K562 (cell line): ENCODE results near the gene GAK. TPM values are rescaled to one million over a fixed set of nuclear protein-coding genes. Genes with fewer than 3 reads are reported as not detected.

Experiments used
- ARNT ChIP-seq, 2 experiments: fragments of 450-650 bp; IDR thresholded peaks; 2 replicates each; pipeline ENCODE4 v1.6.1; 2016; ENCODE audit warnings: mild to moderate bottlenecking in 1 of 2
- ATF7 ChIP-seq: fragments of 450-650 bp; IDR thresholded peaks from 2 replicates; pipeline ENCODE4 v1.7.1; 2014; ENCODE audit warnings: mild to moderate bottlenecking, moderate library complexity
- CTBP1 ChIP-seq: fragments of 450-650 bp; IDR thresholded peaks from 2 replicates; pipeline ENCODE4 v1.6.1; 2016; ENCODE audit warnings: borderline replicate concordance
- MAFG ChIP-seq: fragments of 450-650 bp; conservative IDR thresholded peaks from 2 replicates; pipeline ENCODE4 v1.6.1; 2016; ENCODE audit warnings: missing genetic modification characterization, missing compliant biosample characterization
- MAFK ChIP-seq: IDR thresholded peaks from 2 replicates; pipeline ENCODE4 v1.6.1; 2011; ENCODE audit warnings: low read length, improper control_type of control experiment
- MTA3 ChIP-seq: fragments of 450-650 bp; formaldehyde crosslinking; IDR thresholded peaks from 2 replicates; pipeline ENCODE4 v1.6.1; 2017; ENCODE audit warnings: mild to moderate bottlenecking, borderline replicate concordance
- PHF8 ChIP-seq: fragments of 200-600 bp; sonication (generic); IDR thresholded peaks from 2 replicates; pipeline ENCODE4 v1.6.1; 2012; ENCODE audit warnings: mixed run types, mild to moderate bottlenecking, inconsistent platforms, low read length, moderate library complexity, borderline replicate concordance
- PRPF4 ChIP-seq: fragments of 200-400 bp; formaldehyde crosslinking; IDR thresholded peaks from one replicate; pipeline ENCODE4 v1.6.1; 2017; ENCODE audit warnings: low read length, low read depth, mild to moderate bottlenecking; ENCODE audit not compliant: insufficient read depth, poor library complexity, severe bottlenecking
- SIN3A ChIP-seq, 2 experiments: fragments of 150-350 bp in 1 of 2; IDR thresholded peaks; 2 replicates each; pipeline ENCODE4 v1.6.1; 2011 to 2016; ENCODE audit warnings: borderline replicate concordance in 2 of 2, low read depth in 2 of 2, low read length in 2 of 2, mild to moderate bottlenecking in 2 of 2, moderate library complexity in 2 of 2; ENCODE audit not compliant: control insufficient read depth in 1 of 2
- TEAD1 ChIP-seq, 2 experiments: fragments of 450-650 bp in 1 of 2; sonication (generic) in 1 of 2; formaldehyde crosslinking; IDR thresholded peaks; 2 replicates each; pipeline versions ENCODE4 v1.4.0 to v1.8.0; 2020 to 2022; ENCODE audit warnings: mild to moderate bottlenecking in 2 of 2, missing genetic modification reagents in 1 of 2
- ZNF407 ChIP-seq: fragments of 450-650 bp; IDR thresholded peaks from 2 replicates; pipeline ENCODE4 v1.6.1; 2016; ENCODE audit warnings: low read depth
- ZNF431 ChIP-seq: sonication (generic); formaldehyde crosslinking; IDR thresholded peaks from 2 replicates; pipeline ENCODE4 v1.8.0; 2022; ENCODE audit warnings: mild to moderate bottlenecking, missing genetic modification reagents
- ZNF609 ChIP-seq: sonication (generic); formaldehyde crosslinking; IDR thresholded peaks from 2 replicates; pipeline ENCODE4 v1.8.1; 2023; ENCODE audit warnings: missing genetic modification reagents, mild to moderate bottlenecking, borderline replicate concordance
- polyA plus RNA-seq, 8 experiments: library from polyadenylated mRNA; depleted of rRNA in 4 of 8; stranded (reverse) in 5 of 8; unstranded in 3 of 8; fragments of >200 nt; fragmentation: Nextera tagmentation in 2 of 8; fragmentation: Illumina TruSeq in 1 of 8; extraction: Ambion mirVana in 2 of 8; extraction: Trizol in 1 of 8; gene quantifications; 2 replicates each; pipeline versions ENCODE4 v1.2.1 to v1.2.3, GENCODE V29; 2011 to 2014; ENCODE audit warnings: inconsistent platforms in 1 of 8, missing spikeins in 1 of 8
- total RNA-seq, 7 experiments: library from RNA; depleted of rRNA in 6 of 7; stranded (reverse); fragments of >200 nt in 6 of 7; fragmentation: Illumina TruSeq in 2 of 7; extraction: Trizol in 2 of 7; gene quantifications; 2 replicates each; pipeline versions ENCODE4 v1.2.1 to v1.2.3, GENCODE V29; 2011 to 2021; ENCODE audit warnings: low replicate concordance in 1 of 7

The GAK gene
- total and polyA plus RNA-seq, 9 of the 15 experiments (the other 6 are each of a cell fraction or from before 2014, with no cell fraction given) = 1.3 to 102 (median 16.2) TPM

DNA sequence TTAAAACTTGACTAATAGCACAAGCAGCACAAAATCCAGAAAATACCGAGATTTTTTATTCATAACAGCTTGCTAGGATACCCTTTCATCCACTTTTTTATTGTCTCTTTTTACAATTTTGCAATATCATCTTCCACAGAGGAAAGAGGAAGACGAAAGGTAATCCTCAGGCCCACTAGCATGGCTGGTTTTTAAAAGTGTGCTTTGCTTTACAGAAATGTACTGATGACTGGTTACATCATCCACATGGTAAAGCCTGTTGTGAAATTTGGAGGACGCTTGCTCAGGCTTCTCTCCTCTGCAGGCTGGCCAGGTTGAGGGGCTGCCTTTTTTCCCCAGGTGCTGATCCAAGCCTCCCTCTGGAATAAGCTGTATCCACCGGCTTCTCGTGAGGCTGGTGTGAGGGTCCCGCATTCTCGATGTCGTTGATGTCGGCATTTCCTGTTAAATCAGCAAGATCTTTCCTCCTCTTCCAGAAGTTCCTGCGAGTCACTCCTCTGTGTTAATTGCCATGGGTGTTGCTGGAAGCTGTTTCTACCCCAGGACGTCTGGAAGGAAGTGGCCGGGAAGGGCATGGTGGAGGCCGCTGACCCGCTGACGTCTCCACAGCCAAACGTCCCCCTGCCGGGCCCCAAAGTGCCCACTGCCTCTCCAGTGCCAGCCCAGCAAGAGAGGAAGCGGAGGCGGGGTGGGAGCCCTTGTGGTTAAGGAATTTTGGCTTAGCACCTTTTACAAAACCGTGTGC, 47.0 kb upstream of the GAK start (continued):
- TF ChIP-seq ZNF609 (CRISPR knock-in tag) (no peak), ATF7 (peak; percentile 82), SIN3A (IDR thresholded peaks at IDR 0.05; ENCODE audit: borderline replicate concordance in 2 of 2, control insufficient read depth in 1 of 2, low read depth in 2 of 2, low read length in 2 of 2) (no peak), PRPF4 (no peak), MAFK (0 out of 2 replicates have a peak, but pooled peaks have one; percentile 5), MTA3 (peak; percentile 50; the same call in 1 of the 2 replicates), CTBP1 (peak; percentile 32; the same call in 1 of the 2 replicates), ZNF431 (no peak), ZNF407 (no peak), ARNT (IDR thresholded peaks at IDR 0.05) (no peak), TEAD1 (CRISPR knock-in tag; IDR thresholded peaks at IDR 0.05) (no peak), PHF8 (no peak), MAFG (tag) (peak; percentile 37; the same call in 1 of the 2 replicates)
